Breast epithelium (tissue), 4 donors: ENCODE data around the gene TENM3. TPM values are rescaled to one million over a fixed set of nuclear protein-coding genes. Genes with fewer than 3 reads are reported as not detected.

Experiments
- DNase-seq, 2 donors: peaks; one replicate each; pipeline ENCODE4 v3.0.0-alpha.2; 2019; ENCODE audit warnings: low spot score in 2 of 2
- H3K27ac ChIP-seq, 2 donors: fragments of 200-600 bp; sonication (generic) in 1 of 2; one replicate each; pipeline ENCODE4 v1.5.1; 2016 to 2019; ENCODE audit warnings: mild to moderate bottlenecking in 1 of 2
- H3K27me3 ChIP-seq, 2 donors: fragments of 200-600 bp; sonication (generic) in 1 of 2; one replicate each; pipeline versions ENCODE4 v1.5.1 to v1.6.0; 2017 to 2019; ENCODE audit warnings: control low read depth in 1 of 2, mild to moderate bottlenecking in 1 of 2
- H3K36me3 ChIP-seq: fragments of 200-600 bp; one replicate; pipeline ENCODE4 v1.5.1; 2019
- H3K4me1 ChIP-seq, 2 donors: fragments of 200-600 bp; sonication (generic); one replicate each; pipeline ENCODE4 v1.5.1; 2016 to 2019; ENCODE audit warnings: control low read depth in 1 of 2
- H3K4me3 ChIP-seq, 3 donors: fragments of 200-600 bp; sonication (generic); 1 replicate in 2 of 3; 2 replicates in 1 of 3; pipeline ENCODE4 v1.5.1; 2016 to 2019; ENCODE audit warnings: mild to moderate bottlenecking in 3 of 3, moderate library complexity in 2 of 3
- H3K9me3 ChIP-seq, 2 donors: fragments of 200-600 bp; sonication (generic) in 1 of 2; one replicate each; pipeline ENCODE4 v1.5.1; 2016 to 2019; ENCODE audit warnings: control low read depth in 1 of 2
- POLR2A ChIP-seq: fragments of 450-650 bp; IDR thresholded peaks from one replicate; pipeline ENCODE4 v1.6.1; 2016; ENCODE audit warnings: antibody characterized with exemption, mild to moderate bottlenecking, moderate library complexity
- POLR2AphosphoS5 ChIP-seq, 3 donors: sonication (generic); formaldehyde crosslinking; IDR thresholded peaks; one replicate each; pipeline ENCODE4 v1.6.1; 2017; ENCODE audit warnings: antibody characterized with exemption in 3 of 3
- intact Hi-C: fragments of 100-400 bp; cut with DNase I; formaldehyde crosslinking; loops from one replicate; pipeline ENCODE4 v1.15.1; 2023; ENCODE audit warnings: low total_unique reads
- total RNA-seq, 3 donors: library from RNA; depleted of rRNA; stranded (reverse); fragments of >200 nt; gene quantifications; one replicate each; pipeline ENCODE4 v1.1.0, GENCODE V29; 2016
- TF ChIP-seq, protein P1 (sequence below), 3 donors: fragments of 450-650 bp; IDR thresholded peaks; one replicate each; pipeline ENCODE4 v1.5.1; 2016 to 2017; ENCODE audit warnings: antibody characterized with exemption in 3 of 3, mild to moderate bottlenecking in 3 of 3, moderate library complexity in 3 of 3

The TENM3 gene
- total RNA-seq, 3 donors from 2014 or later = 4.6 to 30.6 (median 8.8) TPM

DNA sequence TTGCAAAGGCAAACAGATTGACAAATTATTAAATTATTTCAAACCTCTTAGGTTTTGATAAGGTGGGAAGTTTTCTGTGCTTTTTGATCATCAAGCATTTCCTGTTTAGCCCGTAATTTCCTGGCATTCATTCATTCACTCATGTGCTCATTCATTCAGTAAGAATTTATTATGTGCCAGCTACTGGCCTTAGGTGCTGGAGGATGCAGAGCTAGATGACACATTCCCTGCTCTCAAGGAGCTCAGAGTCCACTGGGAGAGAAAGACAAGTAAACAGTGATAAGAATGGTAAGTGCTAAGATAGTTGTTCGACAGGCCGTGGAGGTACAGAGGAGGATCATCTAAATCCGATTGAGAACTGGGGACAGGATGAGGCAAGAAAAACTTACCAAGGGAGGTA lies 520.9 kb downstream of the TENM3 start:
- TF ChIP-seq, protein P1, sequence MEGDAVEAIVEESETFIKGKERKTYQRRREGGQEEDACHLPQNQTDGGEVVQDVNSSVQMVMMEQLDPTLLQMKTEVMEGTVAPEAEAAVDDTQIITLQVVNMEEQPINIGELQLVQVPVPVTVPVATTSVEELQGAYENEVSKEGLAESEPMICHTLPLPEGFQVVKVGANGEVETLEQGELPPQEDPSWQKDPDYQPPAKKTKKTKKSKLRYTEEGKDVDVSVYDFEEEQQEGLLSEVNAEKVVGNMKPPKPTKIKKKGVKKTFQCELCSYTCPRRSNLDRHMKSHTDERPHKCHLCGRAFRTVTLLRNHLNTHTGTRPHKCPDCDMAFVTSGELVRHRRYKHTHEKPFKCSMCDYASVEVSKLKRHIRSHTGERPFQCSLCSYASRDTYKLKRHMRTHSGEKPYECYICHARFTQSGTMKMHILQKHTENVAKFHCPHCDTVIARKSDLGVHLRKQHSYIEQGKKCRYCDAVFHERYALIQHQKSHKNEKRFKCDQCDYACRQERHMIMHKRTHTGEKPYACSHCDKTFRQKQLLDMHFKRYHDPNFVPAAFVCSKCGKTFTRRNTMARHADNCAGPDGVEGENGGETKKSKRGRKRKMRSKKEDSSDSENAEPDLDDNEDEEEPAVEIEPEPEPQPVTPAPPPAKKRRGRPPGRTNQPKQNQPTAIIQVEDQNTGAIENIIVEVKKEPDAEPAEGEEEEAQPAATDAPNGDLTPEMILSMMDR (IDR thresholded peaks at IDR 0.05) = no peak
- TF ChIP-seq POLR2AphosphoS5 (IDR thresholded peaks at IDR 0.05) (no peak), POLR2A (no peak)
- H3K27me3 ChIP-seq = no peaks in the 10 kb centered on the region
- H3K4me3 ChIP-seq = no peak overlapping the region
- H3K36me3 ChIP-seq = no peaks in the 10 kb centered on the region
- DNase-seq = no peak
- H3K9me3 ChIP-seq = no peaks in the 10 kb centered on the region
- no peaks in the 10 kb centered on the region for H3K4me1 ChIP-seq
- no peak overlapping the region for H3K27ac ChIP-seq
- intact Hi-C loops = loop anchor here (10.0 kb wide), 1 partner anchor 1781 kb away; no protein-coding TSS in a partner anchor

DNA sequence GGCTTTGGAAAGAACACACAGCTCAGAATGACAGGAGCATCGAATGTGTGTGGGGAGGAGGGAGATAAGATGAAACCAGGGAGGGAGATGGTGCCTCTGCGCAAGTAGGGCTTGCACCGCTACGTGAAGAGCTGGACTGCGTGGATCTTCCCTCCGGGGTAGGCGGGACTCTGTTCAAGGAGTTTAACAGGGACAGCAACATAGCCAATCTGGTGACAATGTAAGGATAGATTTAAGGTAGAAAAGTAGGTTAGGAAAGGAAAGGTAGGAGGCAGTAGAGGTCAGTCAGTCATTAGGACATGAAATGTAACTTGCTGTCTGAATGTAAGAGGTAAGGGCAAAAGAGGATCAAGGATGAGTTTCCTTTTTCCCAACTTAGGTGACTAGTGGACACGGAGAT lies 521.4 kb downstream of the TENM3 start:
- no peaks in the 10 kb centered on the region for H3K9me3 ChIP-seq
- TF ChIP-seq, protein P1 (IDR thresholded peaks at IDR 0.05) = no peak
- TF ChIP-seq POLR2A (no peak), POLR2AphosphoS5 (IDR thresholded peaks at IDR 0.05) (no peak)
- H3K27me3 ChIP-seq = no peaks in the 10 kb centered on the region
- intact Hi-C loops = loop anchor here (5.0 to 10.0 kb wide), 2 partner anchors 1027 to 1780 kb away; no protein-coding TSS in a partner anchor
- no peak overlapping the region for H3K4me3 ChIP-seq
- DNase-seq = no peak
- H3K27ac ChIP-seq = no peak overlapping the region
- H3K4me1 ChIP-seq = no peaks in the 10 kb centered on the region
- no peaks in the 10 kb centered on the region for H3K36me3 ChIP-seq

DNA sequence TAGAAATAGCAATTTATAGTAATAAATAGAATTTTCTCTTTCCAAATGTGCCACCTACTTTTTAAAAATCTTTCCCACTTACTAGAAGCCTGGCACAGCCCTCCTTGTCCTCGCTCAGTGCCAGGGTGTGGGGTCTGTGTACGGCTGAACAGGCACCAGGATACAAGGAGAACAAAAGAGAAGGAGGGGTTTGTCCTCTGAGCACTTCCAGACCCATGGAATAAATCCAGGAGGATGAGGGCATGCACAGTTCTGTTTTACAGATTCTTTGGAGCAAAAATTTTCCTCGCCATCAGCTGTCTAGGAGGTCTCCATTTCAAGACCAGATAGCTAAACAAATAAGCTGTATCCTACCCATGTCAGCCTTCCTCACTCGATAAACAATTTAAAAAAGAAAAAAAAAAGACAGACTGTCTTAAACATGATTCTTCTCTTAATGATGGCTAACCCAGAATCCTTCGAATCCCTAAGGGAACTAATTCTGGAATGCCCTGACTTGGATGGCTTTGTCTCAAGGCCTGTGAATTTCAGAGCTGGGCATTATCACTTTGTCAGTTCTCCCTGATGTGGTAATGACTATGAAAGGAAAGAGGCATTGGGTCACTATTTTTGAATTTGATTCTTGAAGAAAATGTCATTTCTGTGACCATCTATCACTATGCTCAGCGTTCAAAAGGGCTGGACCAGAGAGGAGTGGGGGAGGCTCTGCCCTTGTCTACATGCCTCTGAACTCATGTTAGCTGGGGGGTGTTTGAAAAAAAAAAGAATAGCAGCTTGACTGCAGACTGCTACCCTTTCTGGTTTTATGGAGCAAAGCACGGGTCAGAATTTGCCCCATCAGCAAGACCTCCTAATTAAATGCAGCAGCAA lies 523.0 kb downstream of the TENM3 start:
- Histone ChIP-seq H3K27ac (no peak overlapping the region), H3K9me3 (no peaks in the 10 kb centered on the region)
- TF ChIP-seq, protein P1 (IDR thresholded peaks at IDR 0.05) = no peak
- TF ChIP-seq POLR2A (no peak), POLR2AphosphoS5 (IDR thresholded peaks at IDR 0.05) (no peak)

DNA sequence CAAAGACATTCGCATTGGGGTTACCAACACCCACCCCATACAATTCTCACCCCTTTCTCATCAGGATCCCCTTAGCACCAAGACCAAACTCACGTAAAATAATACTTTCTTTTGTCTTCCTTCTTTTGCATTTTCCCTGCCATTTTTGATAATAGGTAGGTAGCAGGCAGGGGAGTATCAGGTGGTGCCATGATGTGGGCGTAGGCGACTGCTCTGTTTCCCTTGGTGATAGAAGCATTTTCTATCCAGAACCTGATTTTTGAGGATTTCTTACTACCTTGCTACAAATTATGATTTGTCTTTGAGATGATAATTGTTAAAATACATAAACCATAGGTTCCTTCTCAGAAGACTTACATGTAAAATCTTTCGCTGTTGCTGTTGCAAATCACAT lies 523.7 kb downstream of the TENM3 start:
- H3K4me1 ChIP-seq = no peaks in the 10 kb centered on the region
- no peaks in the 10 kb centered on the region for H3K36me3 ChIP-seq
- no peak overlapping the region for H3K4me3 ChIP-seq
- H3K27me3 ChIP-seq = no peaks in the 10 kb centered on the region
- no peaks in the 10 kb centered on the region for H3K9me3 ChIP-seq
- intact Hi-C loops = loop anchor here (5.0 to 10.0 kb wide), 2 partner anchors 1030 to 1778 kb away; no protein-coding TSS in a partner anchor
- DNase-seq = no peak
- no peak overlapping the region for H3K27ac ChIP-seq
- TF ChIP-seq, protein P1 (IDR thresholded peaks at IDR 0.05) = no peak
- TF ChIP-seq POLR2AphosphoS5 (IDR thresholded peaks at IDR 0.05) (no peak), POLR2A (no peak)

More for the DNA sequence above, 523.0 kb downstream of the TENM3 start:
- Histone ChIP-seq H3K4me3 (no peak overlapping the region), H3K27me3 (no peaks in the 10 kb centered on the region), H3K4me1 (no peaks in the 10 kb centered on the region), H3K36me3 (no peaks in the 10 kb centered on the region)
- intact Hi-C loops = loop anchor here (5.0 to 10.0 kb wide), 2 partner anchors 1029 to 1779 kb away; no protein-coding TSS in a partner anchor
- no peak for DNase-seq

DNA sequence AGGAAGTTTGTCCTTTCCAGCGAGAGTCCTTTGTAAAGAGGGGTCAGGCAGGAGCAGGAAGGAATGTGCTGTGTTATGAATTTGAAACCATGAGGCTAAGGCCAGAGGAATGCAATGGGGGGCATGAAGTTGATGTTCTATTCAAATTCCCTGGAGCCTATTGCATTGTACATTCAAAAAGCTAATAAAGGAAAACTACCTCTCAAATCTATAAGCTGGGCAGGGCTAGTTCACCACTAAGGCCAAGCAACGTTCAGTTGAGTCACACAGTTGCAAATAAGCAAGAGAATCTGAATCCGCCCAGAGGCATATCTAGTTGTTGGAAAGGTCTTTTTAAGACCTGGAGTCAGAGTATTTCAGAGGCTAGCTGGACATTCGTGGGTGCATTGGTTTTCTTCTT lies 525.6 kb downstream of the TENM3 start:
- no peaks in the 10 kb centered on the region for H3K36me3 ChIP-seq
- TF ChIP-seq POLR2AphosphoS5 (IDR thresholded peaks at IDR 0.05) (no peak), POLR2A (no peak)
- TF ChIP-seq, protein P1 (IDR thresholded peaks at IDR 0.05) = no peak
- no peaks in the 10 kb centered on the region for H3K4me1 ChIP-seq
- intact Hi-C loops = loop anchor here (5.0 to 10.0 kb wide), 2 partner anchors 1032 to 1776 kb away; no protein-coding TSS in a partner anchor
- no peaks in the 10 kb centered on the region for H3K9me3 ChIP-seq
- no peak overlapping the region for H3K27ac ChIP-seq
- DNase-seq = no peak
- H3K4me3 ChIP-seq = no peak overlapping the region
- no peaks in the 10 kb centered on the region for H3K27me3 ChIP-seq
